ENCODE data around the gene FGF5. TPM values are rescaled to one million over a fixed set of nuclear protein-coding genes. Genes with fewer than 3 reads are reported as not detected.

Gene FGF5
- total and polyA plus RNA-seq, 10 of the 15 experiments (the other 5 are each of a cell fraction or from before 2014, with no cell fraction given) = 0.87 to 7.4 (median 1.6) TPM

GRCh38 chr4:80254114-80254513 lies 12.3 kb upstream of the FGF5 start:
- no TSS peak for BruUV-seq (replicated peaks)
- POLR2A ChIA-PET = interaction anchor here (0.6 to 0.9 kb wide), 3 partner anchors 23 to 302 kb away, joined by 3 to 9 read pairs (median 3); no protein-coding TSS in a partner anchor

More at GRCh38 chr4:80254114-80254513, 12.3 kb upstream of the FGF5 start:
- Histone ChIP-seq H3K27ac (ENCODE audit: control insufficient read depth, insufficient read depth) (no peak overlapping the region), H2AFZ (ENCODE audit: control insufficient read depth, low read depth, low read length) (no peak overlapping the region), H3K4me3 (no peak overlapping the region), H3K36me3 (ENCODE audit: control insufficient read depth in 2 of 2, insufficient read depth in 2 of 2, low read length in 1 of 2) (no peaks in the 10 kb centered on the region), H3K4me1 (ENCODE audit: control insufficient read depth, insufficient read depth, low read length) (peaks cover 4% of the 10 kb centered on the region; the same call in 1 of the 2 replicates), H4K20me1 (ENCODE audit: control insufficient read depth, insufficient read depth) (no peaks in the 10 kb centered on the region), H3K9me3 (replicated peaks; ENCODE audit: control insufficient read depth, insufficient read depth, low read length) (no peaks in the 10 kb centered on the region), H3K9ac (ENCODE audit: control insufficient read depth, insufficient read depth, low read length) (no peak overlapping the region), H3K79me2 (ENCODE audit: control insufficient read depth, insufficient read depth, low read length) (no peaks in the 10 kb centered on the region), H3K27me3 (replicated peaks in 1 of 2; ENCODE audit: control insufficient read depth in 2 of 2, insufficient read depth in 2 of 2, low read length in 1 of 2) (no peaks in the 10 kb centered on the region), H3K4me2 (ENCODE audit: control insufficient read depth, insufficient read depth) (no peak overlapping the region)
- DNase-seq (ENCODE audit: low read depth, low spot score) (no peak), FAIRE-seq (no peak), ATAC-seq (no peak)
- ChIA-PET RAD21 (ENCODE audit: unreplicated experiment) (interaction anchor here (1.4 kb wide), 1 partner anchor 13 kb away, joined by 5 read pairs; no protein-coding TSS in a partner anchor), CTCF (interaction anchor here (0.6 kb wide), 1 partner anchor 22 kb away, joined by 3 read pairs; no protein-coding TSS in a partner anchor), SMC1A (ENCODE audit: uncharacterized antibody, unreplicated experiment) (interaction anchor here (0.9 to 1.8 kb wide), 3 partner anchors 23 to 113 kb away, joined by 3 to 4 read pairs (median 4); no protein-coding TSS in a partner anchor)
- TF ChIP-seq ATF7 (IDR thresholded peaks at IDR 0.05; ENCODE audit: low read depth) (no peak), CHD4 (IDR thresholded peaks at IDR 0.05) (no peak), ZBED1 (IDR thresholded peaks at IDR 0.05; ENCODE audit: borderline replicate concordance) (no peak), GABPA (IDR thresholded peaks at IDR 0.05; ENCODE audit: low read depth) (no peak), MTA2 (IDR thresholded peaks at IDR 0.05; ENCODE audit: low read depth) (no peak), NBN (IDR thresholded peaks at IDR 0.05) (no peak), PAX5 (IDR thresholded peaks at IDR 0.05; ENCODE audit: borderline replicate concordance, low read depth, low read length) (no peak), HDGF (IDR thresholded peaks at IDR 0.05) (no peak), NR2C1 (IDR thresholded peaks at IDR 0.05) (no peak), NR2F1 (conservative IDR thresholded peaks at IDR 0.05) (no peak), CEBPB (IDR thresholded peaks at IDR 0.05; ENCODE audit: borderline replicate concordance in 1 of 2, low read depth in 2 of 2, low read length in 2 of 2) (no peak), ZZZ3 (IDR thresholded peaks at IDR 0.05; ENCODE audit: control insufficient read depth, insufficient read length, low read depth) (no peak), CREM (IDR thresholded peaks at IDR 0.05; ENCODE audit: low read depth) (no peak), ETV6 (conservative IDR thresholded peaks at IDR 0.05 in 1 of 2, IDR thresholded peaks at IDR 0.05 in 1 of 2; ENCODE audit: borderline replicate concordance in 1 of 2, low read depth in 1 of 2) (no peak), SP1 (IDR thresholded peaks at IDR 0.05; ENCODE audit: low read depth, low read length) (no peak), BHLHE40 (IDR thresholded peaks at IDR 0.05; ENCODE audit: borderline replicate concordance in 1 of 2, low read depth in 2 of 2, low read length in 1 of 2) (no peak), TBL1XR1 (IDR thresholded peaks at IDR 0.05; ENCODE audit: low read depth, low read length) (no peak), NFYB (IDR thresholded peaks at IDR 0.05; ENCODE audit: insufficient read depth, low read depth, low read length) (no peak)
- TF ChIP-seq, protein P1, sequence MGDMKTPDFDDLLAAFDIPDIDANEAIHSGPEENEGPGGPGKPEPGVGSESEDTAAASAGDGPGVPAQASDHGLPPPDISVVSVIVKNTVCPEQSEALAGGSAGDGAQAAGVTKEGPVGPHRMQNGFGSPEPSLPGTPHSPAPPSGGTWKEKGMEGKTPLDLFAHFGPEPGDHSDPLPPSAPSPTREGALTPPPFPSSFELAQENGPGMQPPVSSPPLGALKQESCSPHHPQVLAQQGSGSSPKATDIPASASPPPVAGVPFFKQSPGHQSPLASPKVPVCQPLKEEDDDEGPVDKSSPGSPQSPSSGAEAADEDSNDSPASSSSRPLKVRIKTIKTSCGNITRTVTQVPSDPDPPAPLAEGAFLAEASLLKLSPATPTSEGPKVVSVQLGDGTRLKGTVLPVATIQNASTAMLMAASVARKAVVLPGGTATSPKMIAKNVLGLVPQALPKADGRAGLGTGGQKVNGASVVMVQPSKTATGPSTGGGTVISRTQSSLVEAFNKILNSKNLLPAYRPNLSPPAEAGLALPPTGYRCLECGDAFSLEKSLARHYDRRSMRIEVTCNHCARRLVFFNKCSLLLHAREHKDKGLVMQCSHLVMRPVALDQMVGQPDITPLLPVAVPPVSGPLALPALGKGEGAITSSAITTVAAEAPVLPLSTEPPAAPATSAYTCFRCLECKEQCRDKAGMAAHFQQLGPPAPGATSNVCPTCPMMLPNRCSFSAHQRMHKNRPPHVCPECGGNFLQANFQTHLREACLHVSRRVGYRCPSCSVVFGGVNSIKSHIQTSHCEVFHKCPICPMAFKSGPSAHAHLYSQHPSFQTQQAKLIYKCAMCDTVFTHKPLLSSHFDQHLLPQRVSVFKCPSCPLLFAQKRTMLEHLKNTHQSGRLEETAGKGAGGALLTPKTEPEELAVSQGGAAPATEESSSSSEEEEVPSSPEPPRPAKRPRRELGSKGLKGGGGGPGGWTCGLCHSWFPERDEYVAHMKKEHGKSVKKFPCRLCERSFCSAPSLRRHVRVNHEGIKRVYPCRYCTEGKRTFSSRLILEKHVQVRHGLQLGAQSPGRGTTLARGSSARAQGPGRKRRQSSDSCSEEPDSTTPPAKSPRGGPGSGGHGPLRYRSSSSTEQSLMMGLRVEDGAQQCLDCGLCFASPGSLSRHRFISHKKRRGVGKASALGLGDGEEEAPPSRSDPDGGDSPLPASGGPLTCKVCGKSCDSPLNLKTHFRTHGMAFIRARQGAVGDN (IDR thresholded peaks at IDR 0.05) = no peak
- TF ChIP-seq, protein P2, sequence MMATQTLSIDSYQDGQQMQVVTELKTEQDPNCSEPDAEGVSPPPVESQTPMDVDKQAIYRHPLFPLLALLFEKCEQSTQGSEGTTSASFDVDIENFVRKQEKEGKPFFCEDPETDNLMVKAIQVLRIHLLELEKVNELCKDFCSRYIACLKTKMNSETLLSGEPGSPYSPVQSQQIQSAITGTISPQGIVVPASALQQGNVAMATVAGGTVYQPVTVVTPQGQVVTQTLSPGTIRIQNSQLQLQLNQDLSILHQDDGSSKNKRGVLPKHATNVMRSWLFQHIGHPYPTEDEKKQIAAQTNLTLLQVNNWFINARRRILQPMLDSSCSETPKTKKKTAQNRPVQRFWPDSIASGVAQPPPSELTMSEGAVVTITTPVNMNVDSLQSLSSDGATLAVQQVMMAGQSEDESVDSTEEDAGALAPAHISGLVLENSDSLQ (IDR thresholded peaks at IDR 0.05) = no peak
- WGBS (ENCODE audit: insufficient coverage, insufficient replicate concordance, low lambda C conversion rate, missing lambda C conversion rate) = 27% methylated on average over 2 of the region's 2 CpGs
- in situ Hi-C loops (cut with MboI) (no loop called here), intact Hi-C loops (cut with micrococcal nuclease; ENCODE audit: unreplicated experiment) (no loop called here)
